ENCODE results near the gene MDM2. TPM values are rescaled to one million over a fixed set of nuclear protein-coding genes. Genes with fewer than 3 reads are reported as not detected.

Gene MDM2
- total and polyA plus RNA-seq, 2 of the 8 experiments (the other 6 are each of a cell fraction or from before 2014, with no cell fraction given), result 15.1 to 115 TPM

DNA sequence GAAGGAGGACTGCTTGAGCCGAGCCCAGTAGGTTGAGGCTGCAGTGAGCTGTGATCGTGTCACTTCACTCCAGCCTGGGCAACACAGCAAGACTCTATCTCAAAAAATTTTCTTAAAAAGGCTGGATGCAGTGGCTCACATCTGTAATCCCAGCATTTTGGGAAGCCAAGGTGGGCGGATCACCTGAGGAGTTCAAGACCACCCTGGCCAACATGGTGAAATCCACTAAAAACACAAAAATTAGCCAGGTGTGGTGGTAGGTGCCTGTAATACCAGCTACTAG is 17.1 kb upstream of the MDM2 start:
- H2BK5ac ChIP-seq (ENCODE audit: low read depth, low read length), result no peak overlapping the region
- H3K4ac ChIP-seq (replicated peaks; ENCODE audit: insufficient read length, low read depth, low read length), result no peak overlapping the region
- no peak overlapping the region for H3K4me3 ChIP-seq (ENCODE audit: extremely low read depth in 1 of 4, insufficient read depth in 2 of 4, low read depth in 3 of 4, low read length in 4 of 4)
- H4K91ac ChIP-seq (replicated peaks; ENCODE audit: insufficient read length, low read length), result no peak overlapping the region
- no peak overlapping the region for H4K5ac ChIP-seq (ENCODE audit: insufficient read length, low read depth, low read length)
- H2BK20ac ChIP-seq (ENCODE audit: low read length), result no peak overlapping the region
- H3K9me3 ChIP-seq (ENCODE audit: insufficient read depth in 2 of 2, low read depth in 1 of 2, low read length in 1 of 2), result no peaks in the 10 kb centered on the region
- no peaks in the 10 kb centered on the region for H3K23me2 ChIP-seq (ENCODE audit: low read depth, low read length)
- DNase-seq (ENCODE audit: low read depth in 1 of 2, low spot score in 2 of 2), result no peak
- H3K79me1 ChIP-seq (ENCODE audit: low read depth, low read length), result no peaks in the 10 kb centered on the region
- no peaks in the 10 kb centered on the region for H3K27me3 ChIP-seq (replicated peaks in 1 of 4; ENCODE audit: control insufficient read depth in 3 of 4, extremely low read depth in 1 of 4, insufficient read depth in 3 of 4, low read length in 3 of 4)
- H3K14ac ChIP-seq (ENCODE audit: insufficient read length), result no peak overlapping the region
- H3K27ac ChIP-seq (ENCODE audit: low read depth, low read length), result no peak overlapping the region
- ChIA-PET CTCF (ENCODE audit: partially characterized antibody) (interaction anchor here (0.6 kb wide), 1 partner anchor 1045 kb away, joined by 3 read pairs; no protein-coding TSS in a partner anchor), POLR2A (ENCODE audit: partially characterized antibody) (no interaction called here)
- no peak overlapping the region for H3K9ac ChIP-seq (replicated peaks in 1 of 4; ENCODE audit: extremely low read depth in 1 of 4, low read depth in 3 of 4, low read length in 3 of 4)
- H3K4me2 ChIP-seq (ENCODE audit: insufficient read depth in 1 of 2, low read depth in 2 of 2, low read length in 2 of 2), result no peak overlapping the region
- H3K36me3 ChIP-seq (ENCODE audit: control insufficient read depth in 2 of 4, insufficient read depth in 4 of 4, low read length in 3 of 4), result no peaks in the 10 kb centered on the region
- H2BK12ac ChIP-seq (ENCODE audit: low read depth, low read length), result no peak overlapping the region
- H2AK5ac ChIP-seq (ENCODE audit: low read depth, low read length), result no peak overlapping the region
- 59% methylated on average over 3 of the region's 3 CpGs; no CpG with 5 or more reads in 1 of the 2 experiments for WGBS, 2 experiments (ENCODE audit: extremely low coverage in 1 of 2, insufficient coverage in 1 of 2, insufficient read length in 1 of 2, insufficient replicate concordance in 2 of 2, low coverage in 1 of 2, low lambda C conversion rate in 2 of 2, missing lambda C conversion rate in 1 of 2)
- H4K20me1 ChIP-seq (replicated peaks in 1 of 2; ENCODE audit: control insufficient read depth in 1 of 2, insufficient read depth in 2 of 2, low read length in 2 of 2), result no peaks in the 10 kb centered on the region
- no peak overlapping the region for H3K18ac ChIP-seq (ENCODE audit: extremely low read depth, low read length)
- H2BK120ac ChIP-seq (replicated peaks; ENCODE audit: low read depth, low read length), result no peak overlapping the region
- no peak overlapping the region for H2AFZ ChIP-seq (ENCODE audit: low read length)
- no peak overlapping the region for H2BK15ac ChIP-seq (ENCODE audit: low read length)
- no peak for FAIRE-seq
- peaks cover 0 to 2% (median 0%) of the 10 kb centered on the region in 4 experiments; a peak in 1 of 7 replicates for H3K4me1 ChIP-seq (replicated peaks in 1 of 4; ENCODE audit: control insufficient read depth in 3 of 4, insufficient read depth in 4 of 4, low read length in 3 of 4)
- no peak overlapping the region for H3K56ac ChIP-seq (replicated peaks; ENCODE audit: insufficient read length, low read depth, low read length)
- H3K79me2 ChIP-seq (ENCODE audit: control insufficient read depth in 1 of 2, insufficient read depth in 2 of 2, low read length in 2 of 2), result no peaks in the 10 kb centered on the region
- H4K8ac ChIP-seq (ENCODE audit: extremely low read depth, insufficient read depth, low read length), result no peak overlapping the region
- no peak overlapping the region for H3K23ac ChIP-seq (ENCODE audit: insufficient read length)
- TF ChIP-seq SRF (IDR thresholded peaks at IDR 0.05; ENCODE audit: low read depth, low read length), result no peak
- no peak for TF ChIP-seq CBX8 (IDR thresholded peaks at IDR 0.05; ENCODE audit: borderline replicate concordance, low read depth, low read length)

All from H1 (cell line).